Measurements from ENCODE around the gene ENHO. TPM values are rescaled to one million over a fixed set of nuclear protein-coding genes. Genes with fewer than 3 reads are reported as not detected.

The ENHO gene
- total RNA-seq, 1 donor from 2014 or later: 0.48 TPM

GRCh38 chr9:34514816-34515215 is 8.0 kb downstream of the ENHO start:
- DNase-seq (no peak), ATAC-seq (ENCODE audit: poor library complexity) (no peak)
- intact Hi-C loops (cut with DNase I): no loop called here

GRCh38 chr9:34514401-34514800 is 8.4 kb downstream of the ENHO start:
- no peak for ATAC-seq (ENCODE audit: poor library complexity)
- DNase-seq: no peak
- intact Hi-C loops (cut with DNase I): no loop called here

GRCh38 chr9:34513567-34514214 is 9.1 kb downstream of the ENHO start:
- intact Hi-C loops (cut with DNase I): no loop called here
- peak; percentile 45 for ATAC-seq (ENCODE audit: poor library complexity)
- DNase-seq: no peak

- intact Hi-C loops (cut with DNase I): no loop called here
- DNase-seq (no peak), ATAC-seq (ENCODE audit: poor library complexity) (no peak)
Measured at GRCh38 chr9:34512131-34513078, 10.4 kb downstream of the ENHO start.

GRCh38 chr9:34510497-34511468 is 12.0 kb downstream of the ENHO start:
- ATAC-seq (ENCODE audit: poor library complexity): no peak
- intact Hi-C loops (cut with DNase I): no loop called here
- DNase-seq: no peak

- DNase-seq (no peak), ATAC-seq (ENCODE audit: poor library complexity) (no peak)
- intact Hi-C loops (cut with DNase I): no loop called here
Measured at GRCh38 chr9:34508951-34509350, 13.8 kb downstream of the ENHO start.

- DNase-seq (no peak), ATAC-seq (ENCODE audit: poor library complexity) (no peak)
- intact Hi-C loops (cut with DNase I): no loop called here
Measured at GRCh38 chr9:34508463-34508862, 14.3 kb downstream of the ENHO start.

- DNase-seq (no peak), ATAC-seq (ENCODE audit: poor library complexity) (no peak)
- intact Hi-C loops (cut with DNase I): no loop called here
Measured at GRCh38 chr9:34507966-34508365, 14.8 kb downstream of the ENHO start.

- DNase-seq (no peak), ATAC-seq (ENCODE audit: poor library complexity) (no peak)
- intact Hi-C loops (cut with DNase I): no loop called here
Measured at GRCh38 chr9:34507556-34507955, 15.2 kb downstream of the ENHO start.

GRCh38 chr9:34506623-34507022 is 16.2 kb downstream of the ENHO start:
- intact Hi-C loops (cut with DNase I): no loop called here
- DNase-seq (no peak), ATAC-seq (ENCODE audit: poor library complexity) (no peak)

GRCh38 chr9:34505370-34506120 is 17.2 kb downstream of the ENHO start:
- ATAC-seq (ENCODE audit: poor library complexity): no peak
- intact Hi-C loops (cut with DNase I): no loop called here

GRCh38 chr9:34503406-34503805 is 19.4 kb downstream of the ENHO start:
- no peak for ATAC-seq (ENCODE audit: poor library complexity)
- DNase-seq: no peak
- intact Hi-C loops (cut with DNase I): no loop called here

More at GRCh38 chr9:34505370-34506120, 17.2 kb downstream of the ENHO start:
- no peak for DNase-seq

- intact Hi-C loops (cut with DNase I): no loop called here
- ATAC-seq (ENCODE audit: poor library complexity) (no peak), DNase-seq (no peak)
Measured at GRCh38 chr9:34502891-34503290, 19.9 kb downstream of the ENHO start.

GRCh38 chr9:34502471-34502870 is 20.3 kb downstream of the ENHO start:
- DNase-seq (no peak), ATAC-seq (ENCODE audit: poor library complexity) (no peak)
- intact Hi-C loops (cut with DNase I): no loop called here

- intact Hi-C loops (cut with DNase I): loop anchor here (2.0 kb wide), 2 partner anchors 65 to 97 kb away; no protein-coding TSS in a partner anchor
- DNase-seq (peak; percentile 70), ATAC-seq (ENCODE audit: poor library complexity) (peak; percentile 74)
Measured at GRCh38 chr9:34501889-34502425, 20.8 kb downstream of the ENHO start.

- no peak for ATAC-seq (ENCODE audit: poor library complexity)
Measured at GRCh38 chr9:34501372-34501771, 21.4 kb downstream of the ENHO start.

GRCh38 chr9:34500623-34501267 is 22.0 kb downstream of the ENHO start:
- DNase-seq: peak; percentile 62
- peak; percentile 75 for ATAC-seq (ENCODE audit: poor library complexity)
- intact Hi-C loops (cut with DNase I): loop anchor here (2.0 kb wide), 2 partner anchors 64 to 96 kb away; no protein-coding TSS in a partner anchor

More at GRCh38 chr9:34501372-34501771, 21.4 kb downstream of the ENHO start:
- intact Hi-C loops (cut with DNase I): loop anchor here (2.0 kb wide), 2 partner anchors 65 to 97 kb away; no protein-coding TSS in a partner anchor
- DNase-seq: no peak

Measured in Right ventricle myocardium superior (tissue), 1 donor.